HG02588 (cell line): Measurements from ENCODE around the gene TBC1D21.
"Not testable (repeated sequence)": the region's sequence is repeated elsewhere in the genome, so short reads cannot be mapped to it uniquely, and the experiment has no call there.

Source experiments
- ATAC-seq: cut with Tn5 transposase; IDR thresholded peaks from one replicate; pipeline ENCODE4 v1.9.1; 2021; ENCODE audit warnings: mild to moderate bottlenecking, moderate library complexity; ENCODE audit not compliant: unreplicated experiment

The TBC1D21 gene

GRCh38 chr15:73927476-73928240, 54.3 kb downstream of the TBC1D21 start:
- no peak for ATAC-seq

- no peak for ATAC-seq
These were observed 54.8 kb downstream of the TBC1D21 start for GRCh38 chr15:73928241-73928579.

- no peak for ATAC-seq
These were observed 55.7 kb downstream of the TBC1D21 start for GRCh38 chr15:73928971-73929627.

- ATAC-seq = no peak
These were observed 57.0 kb downstream of the TBC1D21 start for GRCh38 chr15:73930371-73930770.

GRCh38 chr15:73930790-73931281, 57.5 kb downstream of the TBC1D21 start:
- ATAC-seq = no peak

- ATAC-seq = no peak
These were observed 58.1 kb downstream of the TBC1D21 start for GRCh38 chr15:73931441-73931840.

GRCh38 chr15:73932381-73933191, 59.2 kb downstream of the TBC1D21 start:
- ATAC-seq = no peak

- ATAC-seq = no peak
These were observed 60.9 kb downstream of the TBC1D21 start for GRCh38 chr15:73934281-73934680.

GRCh38 chr15:73935547-73935946, 62.2 kb downstream of the TBC1D21 start:
- no peak for ATAC-seq

- ATAC-seq = no peak
These were observed 62.8 kb downstream of the TBC1D21 start for GRCh38 chr15:73936181-73936580.

GRCh38 chr15:73936588-73937290, 63.4 kb downstream of the TBC1D21 start:
- ATAC-seq = no peak

- no peak for ATAC-seq
These were observed 63.9 kb downstream of the TBC1D21 start for GRCh38 chr15:73937296-73937695.

GRCh38 chr15:73937726-73938125, 64.4 kb downstream of the TBC1D21 start:
- no peak for ATAC-seq

- not testable (repeated sequence) for ATAC-seq
These were observed 65.2 kb downstream of the TBC1D21 start for GRCh38 chr15:73938516-73938915.
